DOHH2 (cell line): ENCODE measurements around the gene BTG4.

Experiments
- CTCF ChIP-seq: fragments of 200-600 bp; sonication (generic); IDR thresholded peaks from one replicate; pipeline ENCODE4 v1.5.1; 2014; ENCODE audit warnings: antibody characterized with exemption, mild to moderate bottlenecking, low read depth, low read length; ENCODE audit not compliant: poor library complexity, severe bottlenecking
- EZH2phosphoT487 ChIP-seq: fragments of 200-600 bp; sonication (generic); IDR thresholded peaks from 2 replicates; pipeline ENCODE4 v1.6.1; 2017; ENCODE audit warnings: borderline replicate concordance, mild to moderate bottlenecking, antibody characterized with exemption, low read length, moderate library complexity, mixed read lengths

- TF ChIP-seq CTCF, result no peak
- TF ChIP-seq EZH2phosphoT487, result no peak
Measured at GRCh38 chr11:111466615-111467014, 45.6 kb downstream of the BTG4 start.
